Stimulated activated CD8-positive, alpha-beta memory T cell treated with anti-CD3 and anti-CD28 coated beads, Interleukin-7, amount 100 ng/mL, for 24 hours (primary cell): ENCODE results near the gene KIAA0513.
"Not testable (repeated sequence)": the region's sequence is repeated elsewhere in the genome, so short reads cannot be mapped to it uniquely, and the experiment has no call there.

Source experiments
- DNase-seq: peaks from one replicate; pipeline ENCODE4 v3.0.0-alpha.2; 2020; ENCODE audit warnings: low read depth

Gene KIAA0513

GRCh38 chr16:85114909-85115567, 87.4 kb downstream of the KIAA0513 start:
- DNase-seq = peak; percentile 79

- DNase-seq = no peak
These were observed 89.8 kb downstream of the KIAA0513 start for GRCh38 chr16:85117418-85117817.

GRCh38 chr16:85120006-85120340, 92.4 kb downstream of the KIAA0513 start:
- no peak for DNase-seq

- not testable (repeated sequence) for DNase-seq
These were observed 95.8 kb downstream of the KIAA0513 start for GRCh38 chr16:85123441-85123840.

GRCh38 chr16:85123891-85124635, 96.5 kb downstream of the KIAA0513 start:
- no peak for DNase-seq

- no peak for DNase-seq
These were observed 97.2 kb downstream of the KIAA0513 start for GRCh38 chr16:85124636-85125346.

GRCh38 chr16:85125570-85126393, 98.2 kb downstream of the KIAA0513 start:
- DNase-seq = no peak

- DNase-seq = no peak
These were observed 98.8 kb downstream of the KIAA0513 start for GRCh38 chr16:85126394-85126704.

- no peak for DNase-seq
These were observed 99.2 kb downstream of the KIAA0513 start for GRCh38 chr16:85126705-85127378.

- DNase-seq = no peak
These were observed 99.8 kb downstream of the KIAA0513 start for GRCh38 chr16:85127379-85127723.

GRCh38 chr16:85128079-85128837, 100.7 kb downstream of the KIAA0513 start:
- no peak for DNase-seq

GRCh38 chr16:85129876-85130704, 102.5 kb downstream of the KIAA0513 start:
- no peak for DNase-seq

- no peak for DNase-seq
These were observed 103.1 kb downstream of the KIAA0513 start for GRCh38 chr16:85130705-85131028.

- no peak for DNase-seq
These were observed 105.1 kb downstream of the KIAA0513 start for GRCh38 chr16:85132456-85133289.

- no peak for DNase-seq
These were observed 105.7 kb downstream of the KIAA0513 start for GRCh38 chr16:85133290-85133599.

- DNase-seq = no peak
These were observed 106.6 kb downstream of the KIAA0513 start for GRCh38 chr16:85134076-85134788.

GRCh38 chr16:85134789-85135142, 107.2 kb downstream of the KIAA0513 start:
- no peak for DNase-seq

GRCh38 chr16:85136213-85136701, 108.7 kb downstream of the KIAA0513 start:
- DNase-seq = no peak
